COLO829 (cell line): ENCODE measurements around the gene ATAD5.
"Not testable (repeated sequence)": the region's sequence is repeated elsewhere in the genome, so short reads cannot be mapped to it uniquely, and the experiment has no call there.

Experiments
- DNase-seq: peaks from one replicate; pipeline ENCODE4 v3.0.0; 2012; ENCODE audit warnings: low spot score

Gene ATAD5

GRCh38 chr17:30824002-30824355, 7.8 kb upstream of the ATAD5 start:
- DNase-seq: no peak

- DNase-seq: peak; percentile 96
These were observed 7.2 kb upstream of the ATAD5 start, which contains the start of gene CRLF3 for GRCh38 chr17:30824356-30825145. CRLF3 (minus strand) TSS chr17:30824692; CDS start chr17:30824651, 41 bp downstream.

GRCh38 chr17:30827082-30827481, 4.7 kb upstream of the ATAD5 start:
- no peak for DNase-seq

GRCh38 chr17:30829022-30829421, 2.7 kb upstream of the ATAD5 start:
- DNase-seq: no peak

- no peak for DNase-seq
These were observed 509 bp upstream of the ATAD5 start for GRCh38 chr17:30831257-30831656.

GRCh38 chr17:30832438-30833124, 815 bp downstream of the ATAD5 start:
- DNase-seq: no peak

GRCh38 chr17:30838202-30838807, 6.5 kb downstream of the ATAD5 start:
- no peak for DNase-seq

- no peak for DNase-seq
These were observed 9.0 kb downstream of the ATAD5 start for GRCh38 chr17:30840771-30841170.

GRCh38 chr17:30848021-30848420, 16.3 kb downstream of the ATAD5 start:
- DNase-seq: no peak

- DNase-seq: no peak
These were observed 22.4 kb downstream of the ATAD5 start for GRCh38 chr17:30854146-30854545.

GRCh38 chr17:30858556-30859250, 26.9 kb downstream of the ATAD5 start:
- DNase-seq: no peak

- DNase-seq: no peak
These were observed 32.9 kb downstream of the ATAD5 start for GRCh38 chr17:30864636-30865035.

GRCh38 chr17:30869005-30869404, 37.2 kb downstream of the ATAD5 start:
- no peak for DNase-seq

- DNase-seq: no peak
These were observed 54.4 kb downstream of the ATAD5 start for GRCh38 chr17:30886187-30886586.

- DNase-seq: no peak
These were observed 62.5 kb downstream of the ATAD5 start for GRCh38 chr17:30894236-30894635.

GRCh38 chr17:30897311-30897710, 65.5 kb downstream of the ATAD5 start:
- DNase-seq: no peak

GRCh38 chr17:30905742-30906100, 74.0 kb downstream of the ATAD5 start:
- DNase-seq: peak; percentile 21

- DNase-seq: peak; percentile 92
These were observed 74.5 kb downstream of the ATAD5 start, which contains the start of gene TEFM for GRCh38 chr17:30906101-30906911. TEFM (minus strand) TSS chr17:30906238; CDS start chr17:30906198, 40 bp downstream.

- DNase-seq: no peak
These were observed 77.1 kb downstream of the ATAD5 start for GRCh38 chr17:30908717-30909420.

- not testable (repeated sequence) for DNase-seq
These were observed 78.4 kb downstream of the ATAD5 start for GRCh38 chr17:30910151-30910550.

- DNase-seq: no peak
These were observed 82.2 kb downstream of the ATAD5 start for GRCh38 chr17:30913955-30914354.
